ENCODE data around the gene ARL15.
"Not testable (repeated sequence)": the region's sequence is repeated elsewhere in the genome, so short reads cannot be mapped to it uniquely, and the experiment has no call there.

The ARL15 gene

DNA sequence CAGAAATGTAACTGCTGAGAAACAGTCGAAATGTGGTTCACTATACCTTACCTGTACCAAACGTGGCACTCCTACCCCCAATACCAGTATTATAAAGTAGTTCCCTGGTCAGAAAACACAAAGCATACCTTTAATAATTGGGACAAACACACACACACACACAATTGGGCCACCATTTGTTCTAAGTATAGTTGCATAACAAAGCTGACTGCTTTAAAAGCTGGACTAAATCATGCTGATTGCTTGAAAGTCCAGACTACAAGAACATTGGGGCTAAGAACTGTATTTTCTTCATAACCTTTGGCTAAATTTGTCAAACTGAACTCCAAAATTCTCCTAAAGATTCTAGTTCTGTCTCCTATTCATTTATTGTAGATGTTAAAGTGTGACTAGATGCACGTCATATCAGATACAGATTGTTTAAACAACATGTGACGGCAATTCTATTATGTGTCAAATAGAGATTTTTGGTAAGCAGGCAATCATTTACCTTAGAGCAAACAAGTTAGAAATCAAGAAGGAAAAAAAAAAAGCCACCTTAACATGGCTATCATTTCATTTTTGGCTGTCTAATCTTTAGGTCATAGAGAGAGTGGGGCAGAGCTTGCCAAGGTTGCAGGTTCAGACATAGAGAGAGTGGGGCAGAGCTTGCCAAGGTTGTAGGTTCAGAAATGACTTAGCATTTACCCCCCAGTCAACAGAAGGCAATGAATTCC is 265.1 kb downstream of the ARL15 start:
- H3K9me3 ChIP-seq (ENCODE audit: insufficient read depth, low read length): no peaks in the 10 kb centered on the region
- no peaks in the 10 kb centered on the region for H3K79me2 ChIP-seq (ENCODE audit: low read length)
- H3K4me2 ChIP-seq (ENCODE audit: low read length): no peak overlapping the region
- no peaks in the 10 kb centered on the region for H3K4me1 ChIP-seq (ENCODE audit: low read length)
- H3K36me3 ChIP-seq (replicated peaks; ENCODE audit: low read depth, low read length): no peaks in the 10 kb centered on the region
- no peak overlapping the region for H2AFZ ChIP-seq (ENCODE audit: low read depth, low read length)
- H3K9ac ChIP-seq (ENCODE audit: low read length): no peak overlapping the region
- H3K27ac ChIP-seq (ENCODE audit: low read length): no peak overlapping the region
- no peak overlapping the region for H3K4me3 ChIP-seq (ENCODE audit: low read length)
- TF ChIP-seq EZH2phosphoT487 (IDR thresholded peaks at IDR 0.05; ENCODE audit: low read depth): no peak
- TF ChIP-seq, protein P1, sequence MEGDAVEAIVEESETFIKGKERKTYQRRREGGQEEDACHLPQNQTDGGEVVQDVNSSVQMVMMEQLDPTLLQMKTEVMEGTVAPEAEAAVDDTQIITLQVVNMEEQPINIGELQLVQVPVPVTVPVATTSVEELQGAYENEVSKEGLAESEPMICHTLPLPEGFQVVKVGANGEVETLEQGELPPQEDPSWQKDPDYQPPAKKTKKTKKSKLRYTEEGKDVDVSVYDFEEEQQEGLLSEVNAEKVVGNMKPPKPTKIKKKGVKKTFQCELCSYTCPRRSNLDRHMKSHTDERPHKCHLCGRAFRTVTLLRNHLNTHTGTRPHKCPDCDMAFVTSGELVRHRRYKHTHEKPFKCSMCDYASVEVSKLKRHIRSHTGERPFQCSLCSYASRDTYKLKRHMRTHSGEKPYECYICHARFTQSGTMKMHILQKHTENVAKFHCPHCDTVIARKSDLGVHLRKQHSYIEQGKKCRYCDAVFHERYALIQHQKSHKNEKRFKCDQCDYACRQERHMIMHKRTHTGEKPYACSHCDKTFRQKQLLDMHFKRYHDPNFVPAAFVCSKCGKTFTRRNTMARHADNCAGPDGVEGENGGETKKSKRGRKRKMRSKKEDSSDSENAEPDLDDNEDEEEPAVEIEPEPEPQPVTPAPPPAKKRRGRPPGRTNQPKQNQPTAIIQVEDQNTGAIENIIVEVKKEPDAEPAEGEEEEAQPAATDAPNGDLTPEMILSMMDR (IDR thresholded peaks at IDR 0.05; ENCODE audit: low read depth, low read length): no peak
- no peaks in the 10 kb centered on the region for H3K27me3 ChIP-seq (ENCODE audit: low read depth, low read length)
- no peaks in the 10 kb centered on the region for H4K20me1 ChIP-seq (ENCODE audit: insufficient read depth, low read length)

DNA sequence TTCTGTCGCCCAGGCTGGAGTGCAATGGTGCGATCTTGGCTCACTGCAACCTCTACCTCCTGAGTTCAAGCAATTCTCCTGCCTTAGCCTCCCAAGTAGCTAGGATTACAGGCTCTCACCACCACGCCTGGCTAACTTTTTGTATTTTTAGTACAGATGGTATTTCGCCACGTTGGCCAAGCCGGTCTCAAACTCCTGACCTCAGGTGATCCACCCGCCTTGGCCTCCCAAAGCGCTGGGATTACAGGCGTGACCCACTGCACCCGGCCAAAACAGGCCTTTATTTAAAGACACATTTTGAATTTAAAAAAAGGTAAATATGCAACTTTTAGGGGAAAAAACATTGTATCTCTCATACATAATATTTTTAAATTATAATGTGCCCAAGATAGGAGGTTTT is 266.1 kb downstream of the ARL15 start:
- H3K27ac ChIP-seq (ENCODE audit: low read length); H3K9ac ChIP-seq (ENCODE audit: low read length); H3K79me2 ChIP-seq (ENCODE audit: low read length); H3K4me3 ChIP-seq (ENCODE audit: low read length); H4K20me1 ChIP-seq (ENCODE audit: insufficient read depth, low read length); H3K36me3 ChIP-seq (replicated peaks; ENCODE audit: low read depth, low read length); H3K4me1 ChIP-seq (ENCODE audit: low read length); H3K4me2 ChIP-seq (ENCODE audit: low read length); H2AFZ ChIP-seq (ENCODE audit: low read depth, low read length); H3K9me3 ChIP-seq (ENCODE audit: insufficient read depth, low read length); H3K27me3 ChIP-seq (ENCODE audit: low read depth, low read length): not testable (repeated sequence)

DNA sequence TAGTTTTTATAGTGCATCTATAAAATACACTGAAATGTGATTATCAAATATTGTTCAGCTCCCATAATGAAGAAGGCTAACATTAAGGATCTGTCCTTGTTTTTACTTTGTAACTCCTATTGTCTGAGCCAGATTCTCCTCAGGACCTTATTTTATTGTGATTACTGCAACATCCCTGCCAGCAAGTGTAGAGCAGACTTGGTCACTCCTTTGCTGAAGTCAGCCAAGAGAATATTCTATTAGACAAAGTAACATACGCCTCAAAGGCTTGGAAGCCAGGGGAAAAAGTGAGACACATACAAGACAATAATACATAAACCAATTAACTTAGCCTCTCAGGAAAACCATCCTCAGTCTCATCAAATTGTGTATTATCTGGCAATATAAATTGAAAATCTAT is 269.6 kb downstream of the ARL15 start:
- Histone ChIP-seq H3K27me3 (ENCODE audit: low read depth, low read length) (no peaks in the 10 kb centered on the region), H2AFZ (ENCODE audit: low read depth, low read length) (no peak overlapping the region), H3K27ac (ENCODE audit: low read length) (no peak overlapping the region), H3K36me3 (replicated peaks; ENCODE audit: low read depth, low read length) (no peaks in the 10 kb centered on the region), H3K79me2 (ENCODE audit: low read length) (no peaks in the 10 kb centered on the region), H3K4me1 (ENCODE audit: low read length) (no peaks in the 10 kb centered on the region), H3K9ac (ENCODE audit: low read length) (no peak overlapping the region), H3K4me3 (ENCODE audit: low read length) (no peak overlapping the region), H3K9me3 (ENCODE audit: insufficient read depth, low read length) (no peaks in the 10 kb centered on the region), H3K4me2 (ENCODE audit: low read length) (no peak overlapping the region), H4K20me1 (ENCODE audit: insufficient read depth, low read length) (no peaks in the 10 kb centered on the region)
- TF ChIP-seq, protein P1 (IDR thresholded peaks at IDR 0.05; ENCODE audit: low read depth, low read length): no peak
- no peak for TF ChIP-seq EZH2phosphoT487 (IDR thresholded peaks at IDR 0.05; ENCODE audit: low read depth)

DNA sequence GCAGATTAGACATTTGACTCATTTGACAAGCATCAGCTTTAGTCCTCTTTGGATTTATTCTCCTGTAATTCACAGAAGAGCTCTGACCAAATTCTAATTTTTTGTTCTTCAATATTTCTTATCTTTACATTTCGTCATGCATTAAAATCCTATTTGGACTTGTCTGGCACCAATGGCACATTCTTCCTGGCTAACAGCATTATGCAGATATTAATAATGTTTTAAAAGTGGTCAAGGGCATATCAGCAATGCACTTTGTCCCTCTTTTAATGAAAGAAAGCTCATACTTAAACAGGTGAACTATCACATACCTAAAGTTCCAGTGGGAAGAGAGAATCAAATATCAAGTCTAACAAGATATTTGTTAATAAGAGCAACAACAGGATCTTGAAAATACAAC is 270.4 kb downstream of the ARL15 start:
- no peaks in the 10 kb centered on the region for H3K36me3 ChIP-seq (replicated peaks; ENCODE audit: low read depth, low read length)
- H3K9me3 ChIP-seq (ENCODE audit: insufficient read depth, low read length): no peaks in the 10 kb centered on the region
- no peaks in the 10 kb centered on the region for H3K27me3 ChIP-seq (ENCODE audit: low read depth, low read length)
- H3K9ac ChIP-seq (ENCODE audit: low read length): no peak overlapping the region
- TF ChIP-seq, protein P1 (IDR thresholded peaks at IDR 0.05; ENCODE audit: low read depth, low read length): no peak
- no peak for TF ChIP-seq EZH2phosphoT487 (IDR thresholded peaks at IDR 0.05; ENCODE audit: low read depth)
- H3K4me3 ChIP-seq (ENCODE audit: low read length): no peak overlapping the region
- H3K4me2 ChIP-seq (ENCODE audit: low read length): no peak overlapping the region
- no peaks in the 10 kb centered on the region for H3K79me2 ChIP-seq (ENCODE audit: low read length)
- H3K4me1 ChIP-seq (ENCODE audit: low read length): no peaks in the 10 kb centered on the region
- H4K20me1 ChIP-seq (ENCODE audit: insufficient read depth, low read length): no peaks in the 10 kb centered on the region
- H3K27ac ChIP-seq (ENCODE audit: low read length): no peak overlapping the region
- H2AFZ ChIP-seq (ENCODE audit: low read depth, low read length): no peak overlapping the region

All from OCI-LY3 (cell line).